Ecto neural progenitor cell (in vitro differentiated cells): ENCODE results near the gene LZTFL1.
"Not testable (repeated sequence)": the region's sequence is repeated elsewhere in the genome, so short reads cannot be mapped to it uniquely, and the experiment has no call there.

Experiments used
- DNase-seq: peaks from one replicate; pipeline ENCODE4 v3.0.0-alpha.2; 2018; ENCODE audit warnings: low spot score

LZTFL1 gene

GRCh38 chr3:45864760-45865519 is 23.0 kb upstream of the LZTFL1 start:
- DNase-seq: no peak

GRCh38 chr3:45861043-45861719 is 19.3 kb upstream of the LZTFL1 start:
- no peak for DNase-seq

GRCh38 chr3:45860481-45860880 is 18.6 kb upstream of the LZTFL1 start:
- DNase-seq: no peak

- no peak for DNase-seq
Observed at GRCh38 chr3:45858809-45859543, 17.1 kb upstream of the LZTFL1 start.

GRCh38 chr3:45857024-45857423 is 15.1 kb upstream of the LZTFL1 start:
- DNase-seq: not testable (repeated sequence)

GRCh38 chr3:45856323-45856722 is 14.4 kb upstream of the LZTFL1 start:
- not testable (repeated sequence) for DNase-seq

GRCh38 chr3:45852828-45853227 is 10.9 kb upstream of the LZTFL1 start:
- DNase-seq: no peak

GRCh38 chr3:45848392-45848791 is 6.5 kb upstream of the LZTFL1 start:
- no peak for DNase-seq

- no peak for DNase-seq
Observed at GRCh38 chr3:45844616-45845015, 2.7 kb upstream of the LZTFL1 start.

- no peak for DNase-seq
Observed at GRCh38 chr3:45842851-45843625, 1.1 kb upstream of the LZTFL1 start.

GRCh38 chr3:45841420-45841756 is 531 bp downstream of the LZTFL1 start:
- no peak for DNase-seq

GRCh38 chr3:45838466-45838865 is 3.5 kb downstream of the LZTFL1 start:
- DNase-seq: no peak

GRCh38 chr3:45832699-45833098 is 9.2 kb downstream of the LZTFL1 start:
- no peak for DNase-seq

- no peak for DNase-seq
Observed at GRCh38 chr3:45830121-45830520, 11.8 kb downstream of the LZTFL1 start.

- DNase-seq: no peak
Observed at GRCh38 chr3:45826908-45827307, 15.0 kb downstream of the LZTFL1 start.

- DNase-seq: no peak
Observed at GRCh38 chr3:45826321-45826720, 15.6 kb downstream of the LZTFL1 start.

- no peak for DNase-seq
Observed at GRCh38 chr3:45821127-45821526, 20.8 kb downstream of the LZTFL1 start.

GRCh38 chr3:45819543-45819942 is 22.4 kb downstream of the LZTFL1 start:
- DNase-seq: no peak

GRCh38 chr3:45817831-45818522 is 23.9 kb downstream of the LZTFL1 start:
- DNase-seq: no peak

- no peak for DNase-seq
Observed at GRCh38 chr3:45816544-45816943, 25.4 kb downstream of the LZTFL1 start.

GRCh38 chr3:45814322-45814721 is 27.6 kb downstream of the LZTFL1 start:
- DNase-seq: no peak
